Ishikawa (cell line): ENCODE data around the gene TANGO6.

Experiments
- CEBPB ChIP-seq: IDR thresholded peaks from 2 replicates; pipeline ENCODE4 v1.6.1; 2012
- EP300 ChIP-seq: IDR thresholded peaks from 2 replicates; pipeline ENCODE4 v1.6.1; 2012; ENCODE audit warnings: borderline replicate concordance
- RAD21 ChIP-seq: IDR thresholded peaks from 2 replicates; pipeline ENCODE4 v1.6.1; 2012; ENCODE audit warnings: low read depth
- TEAD4 ChIP-seq: IDR thresholded peaks from 2 replicates; pipeline ENCODE4 v1.6.1; 2012
- YY1 ChIP-seq: IDR thresholded peaks from 2 replicates; pipeline ENCODE4 v1.6.1; 2012; ENCODE audit warnings: low read depth
- ZBTB7A ChIP-seq: IDR thresholded peaks from 2 replicates; pipeline ENCODE4 v1.6.1; 2012; ENCODE audit warnings: low read depth
- TF ChIP-seq, protein P1 (sequence below): IDR thresholded peaks from 2 replicates; pipeline ENCODE4 v1.6.1; 2012

DNA sequence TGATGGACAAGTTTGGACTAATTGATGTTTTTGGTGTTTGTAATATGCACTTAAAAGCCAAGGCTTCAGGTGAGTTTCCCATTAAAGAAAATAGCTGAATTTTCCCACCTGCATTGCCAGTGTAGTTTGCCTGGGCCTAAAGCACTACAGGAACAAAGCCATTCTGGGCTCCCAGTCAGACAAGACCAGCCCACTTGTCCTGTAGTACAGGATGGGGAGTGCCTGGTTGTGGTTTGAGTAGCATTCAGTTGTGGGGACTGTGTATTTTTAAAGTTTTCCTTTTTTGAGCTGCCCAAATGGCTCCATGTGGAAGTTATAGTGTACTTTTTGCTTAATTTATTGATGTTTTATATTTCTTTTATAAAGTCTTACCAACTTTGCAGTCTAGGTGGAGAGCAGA is 91.7 kb downstream of the TANGO6 start:
- TF ChIP-seq RAD21 (no peak), YY1 (no peak), TEAD4 (no peak), CEBPB (no peak), EP300 (no peak), ZBTB7A (no peak)
- TF ChIP-seq, protein P1, sequence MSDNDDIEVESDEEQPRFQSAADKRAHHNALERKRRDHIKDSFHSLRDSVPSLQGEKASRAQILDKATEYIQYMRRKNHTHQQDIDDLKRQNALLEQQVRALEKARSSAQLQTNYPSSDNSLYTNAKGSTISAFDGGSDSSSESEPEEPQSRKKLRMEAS: no peak
